Tongue (tissue), 2 donors: ENCODE measurements around the gene CDH15. TPM values are rescaled to one million over a fixed set of nuclear protein-coding genes. Genes with fewer than 3 reads are reported as not detected.
"Not testable (repeated sequence)": the region's sequence is repeated elsewhere in the genome, so short reads cannot be mapped to it uniquely, and the experiment has no call there.

Source experiments
- DNase-seq: peaks from one replicate; pipeline ENCODE4 v3.0.0-alpha.2; 2015
- total RNA-seq: library from RNA; depleted of rRNA; stranded (reverse); fragments of >200 nt; gene quantifications from one replicate; pipeline ENCODE4 v1.2.3, GENCODE V29; 2014

Gene CDH15
- total RNA-seq, 1 donor from 2014 or later, result 72.0 TPM

DNA sequence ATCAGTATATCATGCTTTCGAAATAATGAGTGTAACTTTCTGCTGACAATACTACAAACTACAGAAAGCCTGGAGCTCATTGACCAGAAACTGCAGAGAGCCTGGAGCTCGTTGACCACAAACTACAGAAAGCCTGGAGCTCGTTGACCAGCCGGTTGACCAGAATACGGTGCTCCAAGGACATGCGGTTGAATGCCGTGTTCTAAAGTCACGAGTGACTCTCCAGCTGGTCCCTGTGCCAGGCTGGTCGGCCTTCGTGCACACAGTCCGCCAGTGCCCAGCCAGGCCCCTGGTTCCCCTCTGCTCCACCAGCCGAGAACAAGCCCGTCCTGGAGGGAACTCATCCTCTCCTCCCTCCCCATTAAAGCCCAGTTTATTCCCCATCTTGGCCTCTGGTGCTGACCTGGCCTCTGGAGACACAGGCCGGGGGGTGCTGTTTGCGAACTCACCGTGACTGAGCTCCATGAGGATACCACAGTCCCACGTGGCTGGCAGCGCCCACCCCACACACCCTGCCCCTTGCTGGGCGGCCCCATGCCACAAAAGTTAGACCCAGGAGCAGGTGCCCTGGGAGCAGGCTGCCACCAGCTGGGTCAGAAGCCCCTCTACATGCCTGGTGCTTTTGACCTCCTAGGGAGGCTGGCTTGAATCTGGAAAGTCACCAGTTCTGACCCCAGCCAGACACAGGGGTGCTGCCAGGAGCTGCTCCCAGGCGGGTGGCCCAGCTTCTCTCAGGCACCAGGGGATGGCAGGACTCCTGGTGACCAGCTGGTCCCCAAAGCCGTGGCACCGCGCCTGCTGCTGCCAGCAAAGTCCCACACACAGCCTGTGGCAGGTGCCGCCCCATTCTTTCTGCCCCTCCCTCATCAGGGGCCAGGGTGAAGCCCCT is 15.5 kb upstream of the CDH15 start:
- DNase-seq, result peak; percentile 28

DNA sequence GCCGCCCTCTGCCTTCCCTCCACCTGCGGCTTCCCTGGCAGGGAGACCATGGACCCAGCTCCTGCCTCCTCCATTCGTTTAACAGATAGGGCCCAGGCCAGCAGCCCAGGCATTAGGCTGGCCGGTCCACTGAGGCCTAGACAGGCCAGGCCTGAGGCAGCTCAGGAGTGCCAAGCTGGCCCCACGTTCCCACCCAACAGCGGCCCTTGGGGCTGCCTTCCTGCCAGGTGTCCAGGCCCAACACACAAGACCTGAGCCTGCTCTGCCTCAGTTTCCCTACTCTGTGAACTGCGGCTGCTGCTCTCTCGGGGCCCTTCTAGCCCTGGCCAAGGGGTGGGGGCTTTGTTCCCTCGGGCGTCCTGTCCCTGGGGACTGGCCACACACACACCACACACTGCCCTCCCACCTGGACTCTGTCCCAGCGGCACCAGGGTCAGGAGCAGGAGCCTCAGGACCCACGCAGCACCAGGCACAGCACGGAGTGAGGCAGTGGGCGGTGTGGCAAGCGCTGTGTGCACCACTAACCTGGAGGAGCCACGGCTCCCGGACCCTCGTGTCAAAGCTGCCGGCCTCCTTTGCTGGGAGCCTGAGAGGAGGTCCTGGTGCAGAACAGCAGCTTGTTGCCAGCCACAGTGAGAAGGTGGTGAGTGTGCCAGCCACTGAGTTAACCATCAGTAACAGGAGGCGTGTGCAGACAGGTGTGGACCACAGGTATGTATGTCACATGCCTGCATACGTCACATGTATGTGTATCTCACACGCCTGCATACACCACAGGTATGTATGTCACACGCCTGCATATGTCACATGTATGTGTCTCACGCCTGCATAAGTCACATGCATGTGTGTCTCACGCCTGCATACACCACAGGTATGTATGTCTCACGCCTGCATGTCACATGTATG is 14.6 kb upstream of the CDH15 start:
- no peak for DNase-seq

DNA sequence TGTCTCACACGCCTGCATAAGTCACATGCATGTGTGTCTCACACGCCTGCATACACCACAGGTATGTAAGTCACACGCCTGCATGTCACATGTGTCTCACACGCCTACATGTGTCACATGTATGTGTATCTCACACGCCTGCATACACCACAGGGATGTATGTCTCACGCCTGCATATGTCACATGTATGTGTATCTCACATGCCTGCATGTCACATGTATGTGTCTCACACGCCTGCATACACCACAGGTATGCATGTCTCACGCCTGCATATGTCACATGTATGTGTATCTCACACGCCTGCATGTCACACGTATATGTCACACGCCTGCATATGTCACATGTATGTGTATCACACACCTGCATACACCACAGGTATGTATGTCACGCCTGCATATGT is 13.8 kb upstream of the CDH15 start:
- no peak for DNase-seq

DNA sequence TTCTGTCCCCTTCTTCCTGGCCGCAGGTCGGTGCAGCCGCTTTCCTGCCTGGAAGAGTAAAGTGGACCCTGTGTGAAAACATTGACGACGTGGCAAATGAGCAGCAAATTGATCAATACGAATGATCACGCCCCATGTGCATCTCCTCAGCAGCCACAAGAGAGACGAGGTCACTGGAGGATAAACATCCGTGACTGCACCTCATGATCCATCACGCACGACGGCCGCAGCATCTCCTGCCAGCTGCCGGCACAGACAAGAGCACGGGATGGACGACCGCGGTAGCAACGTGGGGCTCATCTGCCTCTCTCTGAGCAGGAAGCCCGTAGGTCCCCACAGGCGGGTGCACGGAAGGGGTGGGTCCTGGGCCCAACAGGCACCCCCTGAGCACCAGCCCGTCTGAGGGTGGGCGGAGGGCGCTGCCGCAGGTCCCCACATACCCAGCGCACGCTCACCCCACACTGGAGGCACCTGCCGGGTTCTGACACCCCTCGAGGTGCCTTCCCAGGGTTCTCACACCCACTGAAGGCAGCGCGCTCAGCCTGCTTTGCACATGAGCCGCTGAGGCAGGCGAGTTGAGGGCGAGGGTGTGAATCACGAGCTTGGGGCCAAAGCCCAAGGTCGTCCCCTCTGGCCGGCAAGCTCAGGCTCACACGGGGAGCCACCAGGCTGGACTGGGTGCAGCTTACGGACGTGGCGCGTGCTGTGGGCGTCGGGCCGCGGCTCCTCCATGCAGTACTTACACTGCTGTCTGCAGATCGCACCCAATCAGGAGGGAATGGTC is 12.3 kb upstream of the CDH15 start:
- no peak for DNase-seq

DNA sequence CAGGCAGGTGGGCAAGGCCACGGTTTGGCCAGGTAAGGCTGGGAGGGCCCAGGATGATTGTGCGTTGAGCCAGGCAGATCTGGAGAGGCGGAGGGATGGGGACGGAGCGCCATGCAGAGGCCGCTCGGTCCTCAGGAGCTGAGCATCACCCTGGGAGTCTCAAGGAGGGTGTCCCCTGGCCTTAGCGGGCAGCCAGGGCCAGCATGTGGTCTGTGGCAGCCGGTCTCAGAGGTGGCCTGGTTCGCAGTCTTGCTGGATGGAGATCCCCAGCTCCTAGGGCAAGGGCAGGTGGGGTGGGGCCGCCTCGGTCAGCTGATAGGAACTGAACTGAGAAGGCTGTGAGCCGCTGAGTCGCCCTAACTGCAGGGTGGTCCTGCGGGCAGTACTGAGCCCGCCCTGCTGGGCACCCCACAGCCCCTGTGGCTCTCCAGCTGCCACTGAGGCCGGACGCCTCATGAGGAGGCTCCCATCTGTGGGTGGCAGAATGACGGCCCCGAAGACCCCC is 11.6 kb upstream of the CDH15 start:
- no peak for DNase-seq

DNA sequence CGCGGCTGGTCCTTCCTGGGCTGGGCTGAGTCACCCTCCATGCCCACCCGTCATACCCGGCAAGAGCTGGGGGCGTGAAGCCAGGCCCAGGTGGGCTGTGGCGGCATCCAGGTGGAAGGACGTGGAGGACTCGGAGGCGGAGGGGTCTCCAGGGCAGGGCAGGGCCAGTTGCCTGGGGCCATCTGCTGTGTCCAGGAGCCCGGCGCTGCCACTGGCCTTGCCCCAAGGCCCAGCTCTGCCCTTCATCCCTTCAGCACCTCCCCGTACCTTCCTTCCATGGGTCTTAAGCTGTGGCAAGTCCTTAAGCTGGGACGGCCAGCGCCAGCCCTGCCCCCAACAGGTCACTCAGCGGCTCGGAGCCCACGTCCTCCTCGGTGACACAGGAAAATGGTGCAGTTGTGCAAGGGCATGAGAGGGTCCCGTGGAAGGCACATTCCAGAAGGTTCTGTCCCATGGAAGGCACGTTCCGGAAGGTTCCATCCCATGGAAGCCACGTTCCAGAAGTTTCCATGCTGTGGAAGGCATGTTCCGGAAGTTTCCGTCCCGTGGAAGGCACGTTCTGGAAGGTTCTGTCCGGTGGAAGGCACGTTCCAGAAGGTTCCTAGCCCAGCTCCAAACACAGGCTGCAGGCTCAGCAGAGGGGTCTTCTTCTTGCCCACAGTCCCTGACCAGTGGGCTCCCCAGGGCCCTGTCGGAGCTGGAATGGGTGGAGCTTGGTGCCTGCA is 10.4 kb upstream of the CDH15 start:
- DNase-seq, result no peak

DNA sequence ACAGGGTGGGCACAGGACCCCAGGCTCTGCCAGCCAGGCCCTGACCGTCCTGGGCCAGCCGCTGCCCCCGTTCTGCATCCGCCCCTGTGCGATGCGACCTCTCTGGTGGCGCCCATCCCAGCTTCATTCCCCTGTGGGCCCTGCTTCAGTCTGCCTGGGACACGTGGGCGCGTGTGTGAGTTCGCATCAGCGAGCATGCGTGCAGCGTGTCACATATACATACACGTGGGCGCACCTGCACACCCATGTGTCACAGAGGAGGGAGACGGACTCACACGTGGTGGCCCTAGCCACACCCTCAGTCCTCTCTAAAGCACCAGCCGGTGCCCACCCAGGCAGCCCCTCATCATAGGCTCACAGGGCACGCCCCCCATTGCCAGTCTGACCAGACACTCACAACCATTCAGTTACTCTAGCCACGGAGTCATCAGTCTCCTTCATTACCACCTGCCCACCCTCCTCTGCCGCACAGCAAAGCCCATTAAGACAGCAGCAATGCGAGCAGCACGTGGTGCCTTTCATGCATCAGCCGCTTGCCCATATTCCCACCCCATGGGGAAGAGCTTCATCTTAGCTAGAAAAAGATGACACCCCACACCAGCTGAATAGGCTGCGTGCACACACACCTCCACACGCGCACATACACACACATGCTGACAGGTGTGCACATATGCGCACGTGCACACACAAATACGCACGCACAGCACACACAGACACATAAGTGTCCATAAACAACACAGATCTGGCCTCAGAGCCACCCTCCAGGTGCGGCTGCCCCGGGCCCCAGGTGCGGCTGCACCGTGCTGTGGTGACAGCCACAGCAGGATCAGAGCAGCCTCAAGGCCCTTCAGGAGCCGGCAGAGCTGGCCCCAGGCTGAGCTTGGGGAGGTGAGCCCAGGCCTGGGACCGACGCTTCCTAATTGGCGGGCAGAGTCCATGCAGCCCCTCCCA is 9.5 kb upstream of the CDH15 start:
- DNase-seq, result no peak

DNA sequence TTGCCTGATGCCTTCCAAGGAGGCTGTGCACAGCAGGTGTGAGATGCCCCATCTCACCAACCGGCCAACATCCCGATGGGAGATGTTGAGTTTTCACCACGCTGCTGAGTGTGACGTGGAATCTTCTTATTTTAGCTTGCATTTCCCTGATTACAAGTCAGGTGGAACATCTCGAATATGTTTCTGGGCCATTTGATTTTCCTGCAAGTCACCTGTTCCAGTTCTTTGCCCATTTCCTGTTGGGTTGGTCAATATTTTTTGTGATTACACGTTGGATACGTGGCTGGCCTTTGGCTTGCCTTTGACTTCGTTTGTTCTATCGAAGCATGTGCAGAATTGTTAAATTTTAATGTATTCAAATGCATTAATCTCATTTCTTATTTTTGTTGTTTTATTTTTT is 8.3 kb upstream of the CDH15 start:
- no peak for DNase-seq

DNA sequence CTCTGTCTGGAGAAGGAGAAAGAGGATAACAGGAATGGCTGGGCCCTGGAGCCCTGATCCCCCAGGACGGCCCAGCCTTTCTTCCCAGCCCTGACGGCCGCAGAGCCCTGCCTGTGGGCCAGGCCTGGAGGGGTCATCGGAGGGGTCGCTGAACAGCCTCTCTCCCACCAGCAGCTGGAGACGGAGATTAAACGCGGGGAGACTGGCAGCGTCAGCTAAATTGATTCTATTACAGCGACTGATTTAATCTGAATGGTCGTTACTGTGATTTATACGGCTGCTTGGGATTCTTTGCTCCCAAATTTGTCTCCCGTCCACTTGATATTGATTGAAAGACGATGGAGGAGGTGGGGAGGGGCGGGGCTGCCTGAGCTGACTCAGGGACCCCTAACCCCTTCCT is 7.1 kb upstream of the CDH15 start:
- DNase-seq, result no peak

DNA sequence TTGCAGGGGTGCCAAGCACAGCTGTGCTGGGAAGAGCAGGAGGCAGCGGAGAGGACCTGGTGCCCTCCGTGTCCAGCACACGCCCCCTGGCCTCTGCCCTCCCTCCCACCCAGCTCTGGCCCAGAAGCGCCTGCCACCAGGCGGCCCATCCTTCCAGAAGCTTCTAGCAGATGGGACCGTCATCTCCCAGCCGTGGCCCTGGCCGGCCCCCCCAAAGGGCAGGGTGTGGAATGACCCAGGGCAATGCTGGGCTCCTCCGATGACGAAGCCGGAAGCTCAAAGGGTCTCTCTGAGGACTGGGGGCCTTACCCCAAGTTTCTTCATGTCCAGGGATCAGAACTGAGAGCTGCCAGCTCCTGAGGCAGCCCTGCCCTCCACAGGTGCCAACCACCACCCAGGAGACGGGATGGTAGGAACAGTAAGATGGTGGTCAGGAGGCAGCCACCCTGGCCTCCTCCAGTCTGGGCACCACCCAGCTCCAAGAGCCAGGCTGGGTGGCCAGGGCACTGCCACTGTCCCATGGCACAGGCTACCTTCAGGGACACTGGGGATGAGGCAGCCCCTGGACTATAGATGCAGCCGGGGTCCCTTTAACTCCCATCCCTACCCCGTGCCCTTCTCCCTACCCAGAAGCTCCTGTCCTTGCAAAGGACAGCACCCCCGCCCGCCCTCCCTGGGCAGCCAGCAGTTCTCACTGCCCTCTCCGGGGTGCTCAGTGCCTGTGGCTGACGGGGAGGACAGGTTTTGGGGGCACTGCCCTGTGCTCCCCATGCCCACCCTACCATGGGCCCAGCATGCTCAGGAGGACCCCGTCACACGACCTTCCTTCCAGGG is 6.5 kb upstream of the CDH15 start:
- no peak for DNase-seq

DNA sequence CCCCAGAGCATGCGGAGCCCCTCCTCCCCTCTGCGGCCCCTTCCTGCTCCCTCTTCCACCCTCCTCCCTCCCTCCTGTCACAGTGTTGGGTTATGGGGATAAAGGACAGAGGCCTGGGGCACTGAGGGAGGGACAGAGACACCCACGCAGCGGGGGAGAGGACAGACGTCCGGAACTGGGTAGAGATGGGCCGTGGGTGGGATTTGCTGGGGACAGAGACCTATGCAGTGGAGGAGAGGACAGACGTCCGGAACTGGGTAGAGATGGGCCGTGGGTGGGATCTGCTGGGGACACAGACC is 5.9 kb upstream of the CDH15 start:
- DNase-seq, result not testable (repeated sequence)

DNA sequence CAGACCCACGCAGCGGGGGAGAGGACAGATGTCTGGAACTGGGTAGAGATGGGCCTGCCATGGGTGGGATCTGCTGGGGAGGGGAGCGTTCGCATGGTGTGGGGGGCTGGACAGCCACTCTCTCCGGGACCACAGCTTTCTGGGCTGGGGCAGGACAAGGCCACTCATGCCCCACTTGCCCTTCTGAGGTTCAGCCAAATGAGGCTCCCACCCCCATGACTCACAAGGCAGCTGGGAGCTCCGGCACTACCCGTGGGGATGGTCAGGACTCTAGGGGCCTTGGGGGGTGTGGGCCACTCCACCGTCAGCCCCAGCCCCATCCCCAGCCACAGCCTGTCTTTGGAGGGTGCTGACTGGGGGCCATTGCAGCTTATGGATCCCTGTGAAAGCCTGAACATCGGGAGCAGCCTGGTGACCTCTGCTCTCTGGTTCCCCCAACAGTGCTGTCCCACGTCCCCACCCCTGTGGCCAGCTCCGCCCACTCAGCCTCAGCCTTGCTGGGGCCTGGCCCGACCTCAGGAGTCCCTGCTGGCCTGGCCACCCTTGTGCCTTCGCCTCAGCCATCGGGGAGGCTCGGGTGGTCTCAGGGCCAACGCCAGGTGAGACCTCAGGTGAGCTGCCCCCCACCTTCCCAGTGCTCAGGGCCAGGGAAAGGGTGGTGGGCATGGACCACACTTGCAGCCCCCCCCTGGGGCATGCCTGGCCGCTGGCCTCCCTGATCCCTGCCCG is 4.7 kb upstream of the CDH15 start:
- no peak for DNase-seq

DNA sequence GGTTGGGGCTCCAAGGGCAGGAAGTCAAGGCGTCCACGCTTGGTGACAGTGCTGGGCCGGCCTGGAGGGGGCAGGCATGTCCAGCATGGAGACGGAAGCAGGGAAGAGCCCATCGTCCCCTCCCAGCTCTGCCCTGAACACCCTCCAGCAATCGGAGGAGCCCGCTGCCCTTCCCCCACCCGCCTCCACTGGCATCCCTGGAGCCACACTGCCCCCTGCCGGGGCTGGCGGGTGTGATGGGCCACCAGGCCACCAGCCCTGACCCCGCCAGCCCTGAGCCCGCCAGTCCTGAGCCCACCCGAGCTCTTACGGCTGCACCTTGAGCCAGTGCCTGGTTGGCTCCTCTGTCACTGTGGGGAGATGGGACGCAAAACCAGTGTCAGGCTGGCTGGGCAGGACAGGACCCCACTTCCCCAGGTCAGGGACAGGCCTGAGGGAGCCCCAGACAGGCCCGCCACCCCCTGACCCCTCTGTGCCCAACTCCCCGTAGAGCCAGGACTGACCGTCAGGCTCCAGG is 4.1 kb upstream of the CDH15 start:
- DNase-seq, result peak; percentile 89

DNA sequence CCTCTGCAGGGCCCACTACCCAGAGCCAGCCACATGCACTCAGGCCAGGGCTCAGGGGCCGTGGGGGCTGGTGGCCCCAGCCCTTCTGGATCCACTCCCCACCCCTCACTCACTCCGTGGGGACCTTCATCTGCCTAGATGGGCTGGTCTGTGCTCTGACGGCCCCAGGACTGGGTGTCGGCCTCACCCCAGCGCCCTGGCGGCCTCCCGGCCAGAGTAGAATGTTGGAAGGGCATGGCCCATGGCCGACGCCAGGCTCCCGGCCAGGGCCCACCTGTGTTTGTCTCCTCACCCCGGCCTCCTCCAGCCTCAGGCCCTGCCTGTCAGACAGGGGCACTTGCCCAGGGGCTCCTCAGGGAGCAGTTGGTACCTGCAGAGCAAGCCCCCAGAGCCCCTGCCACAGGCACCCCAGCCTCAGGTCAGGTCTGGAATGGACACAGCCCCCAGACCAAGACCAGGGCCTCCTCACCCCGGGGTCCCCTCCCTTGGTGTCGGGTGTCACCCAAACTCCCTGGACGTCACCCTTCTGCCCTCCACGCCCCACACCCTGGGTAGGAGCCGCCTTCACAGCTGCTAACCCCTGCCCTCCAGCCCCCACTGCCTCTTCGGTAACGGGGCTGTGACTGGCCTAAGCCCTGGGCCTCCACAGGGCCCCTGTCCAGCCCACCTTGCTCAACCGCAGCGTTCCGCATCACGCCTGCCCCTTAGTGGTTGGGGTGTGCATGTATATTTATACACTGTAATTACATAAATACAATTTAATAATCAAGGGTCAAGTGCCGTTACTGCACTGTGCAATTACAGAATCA is 3.0 kb upstream of the CDH15 start:
- no peak for DNase-seq

DNA sequence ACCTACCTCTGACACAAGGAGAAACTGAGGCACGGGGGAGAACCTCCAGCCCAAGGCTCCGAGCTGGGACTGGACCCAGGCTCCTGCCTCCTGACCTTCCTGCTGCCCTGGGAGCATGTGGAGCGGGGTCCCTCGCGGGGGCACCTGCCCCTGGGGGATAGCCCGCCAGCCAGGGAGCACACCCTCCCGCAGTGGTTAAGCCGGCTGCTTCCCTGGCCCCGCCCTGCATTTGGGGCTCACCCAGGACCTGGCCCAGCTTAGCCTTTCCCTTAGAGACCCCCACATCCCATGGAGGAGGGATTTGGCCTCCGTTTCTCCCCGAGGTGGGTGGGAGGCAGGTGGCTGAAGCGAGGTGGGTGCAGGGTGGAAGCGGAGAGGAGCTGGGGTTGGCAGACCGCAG is 1.8 kb upstream of the CDH15 start:
- no peak for DNase-seq

DNA sequence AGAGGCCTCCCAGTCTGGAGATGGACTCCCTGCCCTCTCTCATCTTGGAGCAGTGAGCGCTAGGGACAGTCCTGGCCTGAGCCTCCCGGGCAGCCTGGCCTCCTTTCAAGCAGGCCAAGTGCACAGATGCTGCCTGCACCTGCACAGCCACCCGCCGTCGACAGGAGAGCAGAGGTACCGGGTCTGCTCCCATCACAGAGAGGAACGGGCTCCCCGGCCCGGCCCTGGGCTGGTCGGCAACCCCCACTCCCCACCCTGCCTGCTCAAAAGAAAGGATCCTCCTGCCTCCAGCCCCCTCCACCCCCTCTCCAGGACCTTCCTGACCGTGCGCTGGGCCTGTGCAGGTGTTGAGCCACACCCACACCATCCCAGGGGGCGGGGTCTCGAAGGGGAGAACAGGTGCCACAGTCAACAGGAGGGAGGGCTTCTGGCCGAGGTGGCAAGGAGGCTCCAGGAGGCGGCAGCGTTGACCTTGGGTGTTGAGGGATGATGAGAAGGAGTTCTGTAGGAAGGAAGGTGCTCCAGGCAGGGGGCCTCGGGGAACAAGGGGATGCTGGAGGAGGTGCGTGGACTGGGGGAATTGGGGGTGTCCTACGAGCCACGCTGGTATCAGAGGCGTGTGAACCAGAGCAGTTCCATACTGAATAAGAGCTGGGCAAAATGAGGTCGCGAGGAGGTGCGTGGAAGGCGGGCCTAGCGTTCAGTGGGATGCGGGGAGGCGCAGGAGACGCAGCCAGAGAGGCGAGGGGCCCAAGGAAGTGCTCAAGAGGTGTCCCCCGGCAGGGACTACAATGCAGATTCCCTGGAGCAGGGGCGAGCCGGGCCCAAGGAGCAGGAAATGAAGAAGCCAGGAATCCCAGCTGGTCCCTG is 967 bp upstream of the CDH15 start:
- no peak for DNase-seq

DNA sequence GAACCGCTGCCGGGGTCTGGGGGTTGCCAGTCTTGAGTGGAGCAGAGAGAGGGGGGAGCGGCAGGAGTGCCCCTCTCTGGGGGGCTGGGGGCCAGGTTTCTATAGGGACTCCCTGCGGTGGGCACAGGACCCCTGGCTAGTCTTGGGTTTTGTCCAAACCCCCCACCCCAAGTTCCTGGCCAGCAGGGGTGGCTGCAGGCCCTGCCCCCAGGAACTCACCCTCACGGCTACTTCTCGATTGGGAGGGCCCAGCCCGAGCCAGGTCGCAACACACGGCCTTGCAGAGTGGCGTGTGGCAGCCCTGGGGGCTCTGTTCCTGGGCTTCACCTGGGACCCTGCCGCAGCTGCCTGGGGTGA is 601 bp downstream of the CDH15 start:
- no peak for DNase-seq
